ENCODE data around the gene TXK.

The TXK gene

GRCh38 chr4:48133669-48134068, 381 bp downstream of the TXK start:
- peak; percentile 4 for DNase-seq

DNA sequence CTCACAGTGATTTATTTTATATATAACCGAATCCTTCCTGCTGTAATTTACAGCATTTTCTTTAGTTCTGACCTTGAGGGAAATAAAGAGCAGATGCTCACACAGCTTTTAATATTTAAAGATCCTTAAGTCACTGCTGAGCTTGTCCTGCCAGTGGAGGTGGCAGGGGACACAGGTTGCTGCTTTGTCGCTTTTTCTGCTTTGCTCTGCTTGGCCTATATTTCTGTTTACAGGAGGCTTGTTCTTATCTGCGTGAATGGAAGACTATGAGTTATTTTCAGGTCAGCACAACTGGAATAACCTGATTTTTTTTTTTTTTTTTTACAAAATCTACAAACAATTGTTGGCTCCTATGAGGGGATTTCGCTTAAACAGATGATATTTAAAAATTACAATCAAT, 2.3 kb downstream of the TXK start:
- no peak for DNase-seq

GRCh38 chr4:48130100-48130499, 4.0 kb downstream of the TXK start:
- no peak for DNase-seq

DNA sequence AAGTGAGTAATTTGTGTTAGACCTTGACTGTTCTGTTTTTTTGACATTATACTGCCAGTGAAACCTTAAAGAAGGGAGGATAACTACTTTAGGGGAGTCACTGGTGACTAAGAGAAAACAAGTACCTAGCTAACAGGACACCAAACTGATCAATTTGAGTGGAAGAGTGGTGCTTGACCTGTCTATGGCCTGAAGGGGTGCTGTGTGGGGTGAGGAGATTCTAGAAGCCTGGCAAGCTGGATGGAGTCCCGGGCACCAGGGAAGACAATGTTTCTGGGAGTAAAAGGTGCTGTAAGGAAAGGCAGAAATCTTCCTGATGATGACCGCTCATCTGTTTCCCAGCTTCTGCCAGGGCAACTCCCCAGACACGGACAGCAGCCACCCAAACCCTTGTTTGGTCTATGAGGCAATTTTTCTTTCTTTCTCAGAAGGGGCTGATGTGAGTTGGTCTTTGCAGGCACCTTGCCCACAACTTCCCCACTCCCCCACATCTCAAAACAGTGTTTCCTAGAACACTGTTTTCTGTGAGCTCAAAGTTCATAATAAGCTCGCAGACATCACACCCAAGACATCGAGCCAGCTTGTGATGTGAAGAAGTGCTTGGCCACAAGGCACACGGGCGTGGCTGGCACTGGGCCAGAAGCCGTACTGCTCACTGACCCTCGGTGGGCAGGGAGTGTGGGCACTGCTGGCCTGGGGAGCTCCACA, 4.6 kb downstream of the TXK start:
- no peak for DNase-seq

- peak; percentile 85 for DNase-seq
Observed at GRCh38 chr4:48127682-48128404, 6.2 kb downstream of the TXK start.

DNA sequence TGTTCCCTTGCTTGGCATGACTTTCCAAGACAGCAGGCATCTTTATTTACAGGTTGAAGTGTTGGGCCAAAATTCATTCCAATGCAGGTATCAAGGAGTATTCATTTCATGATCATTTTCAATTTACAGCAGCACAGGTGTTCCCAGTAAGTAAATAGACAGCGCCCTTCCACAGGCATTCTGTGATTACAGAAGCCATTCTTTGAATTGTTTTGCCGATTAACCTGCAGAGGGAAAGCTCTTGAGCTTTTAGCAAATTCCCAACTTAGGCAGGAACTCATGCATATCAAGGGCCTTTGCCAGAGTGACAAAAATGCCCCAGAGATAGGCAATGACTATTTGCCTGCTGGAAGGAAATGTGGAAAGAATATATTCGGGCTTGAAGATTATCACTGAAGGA, 6.8 kb downstream of the TXK start:
- no peak for DNase-seq

DNA sequence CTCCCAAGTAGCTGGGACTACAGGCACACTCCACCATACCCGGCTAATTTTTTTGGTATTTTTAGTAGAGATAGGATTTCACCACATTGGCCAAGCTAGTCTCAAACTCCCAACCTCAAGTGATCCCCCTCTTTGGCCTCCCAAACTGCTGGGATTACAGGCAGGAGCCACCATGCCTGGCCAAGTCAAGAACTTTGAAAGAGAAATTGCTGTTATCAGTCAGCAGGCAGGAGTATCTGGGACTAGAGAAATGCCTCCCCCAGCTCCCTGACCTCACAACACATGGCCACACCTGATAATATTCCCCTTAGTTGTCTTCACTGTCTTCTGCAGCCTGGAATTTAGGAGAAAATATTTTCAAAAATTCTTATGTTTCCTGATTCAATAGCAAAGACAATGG, 7.4 kb downstream of the TXK start:
- no peak for DNase-seq

DNA sequence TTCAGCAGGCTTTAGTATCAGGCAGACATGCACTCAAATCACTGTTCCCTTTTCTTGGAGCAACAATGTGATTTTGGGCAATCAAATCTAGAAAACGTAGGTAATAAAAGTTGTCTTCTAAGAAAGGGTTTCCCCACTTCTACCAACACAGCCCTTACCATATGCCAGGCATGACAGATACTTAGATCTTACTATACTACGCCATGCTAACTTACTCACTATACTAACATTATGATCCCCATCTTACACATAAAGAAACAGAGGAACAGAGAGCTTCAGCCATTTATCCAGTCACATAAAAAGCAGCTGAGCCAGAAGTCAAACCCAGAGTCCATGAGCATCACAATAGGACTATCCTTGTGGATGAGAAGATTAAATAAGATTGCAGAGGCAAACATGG, 9.2 kb downstream of the TXK start:
- no peak for DNase-seq

DNA sequence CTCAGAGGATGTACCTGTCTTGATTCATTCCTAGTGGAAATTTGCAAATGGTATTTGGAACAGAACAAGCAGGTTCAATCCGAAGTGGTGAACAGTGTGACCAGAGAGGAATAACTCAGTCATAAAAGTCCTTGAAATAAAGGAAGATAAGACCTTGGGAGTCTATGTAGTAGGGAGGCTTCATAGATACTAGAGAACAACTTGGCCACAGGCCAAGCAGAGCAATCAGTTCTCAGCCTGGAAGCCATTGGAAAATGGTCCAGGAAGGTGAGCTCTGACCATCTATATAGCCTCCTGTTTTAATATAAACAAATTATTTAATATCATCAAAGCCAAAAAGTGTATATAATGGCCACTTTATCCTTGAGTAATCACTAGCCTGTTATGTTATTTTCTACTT, 11.3 kb downstream of the TXK start:
- DNase-seq, result no peak

GRCh38 chr4:48121180-48121579, 12.9 kb downstream of the TXK start:
- DNase-seq, result no peak

GRCh38 chr4:48120132-48120531, 13.9 kb downstream of the TXK start:
- no peak for DNase-seq

GRCh38 chr4:48119646-48120045, 14.4 kb downstream of the TXK start:
- no peak for DNase-seq

GRCh38 chr4:48118081-48118480, 16.0 kb downstream of the TXK start:
- DNase-seq, result no peak

- DNase-seq, result no peak
Observed at GRCh38 chr4:48116582-48116981, 17.5 kb downstream of the TXK start.

DNA sequence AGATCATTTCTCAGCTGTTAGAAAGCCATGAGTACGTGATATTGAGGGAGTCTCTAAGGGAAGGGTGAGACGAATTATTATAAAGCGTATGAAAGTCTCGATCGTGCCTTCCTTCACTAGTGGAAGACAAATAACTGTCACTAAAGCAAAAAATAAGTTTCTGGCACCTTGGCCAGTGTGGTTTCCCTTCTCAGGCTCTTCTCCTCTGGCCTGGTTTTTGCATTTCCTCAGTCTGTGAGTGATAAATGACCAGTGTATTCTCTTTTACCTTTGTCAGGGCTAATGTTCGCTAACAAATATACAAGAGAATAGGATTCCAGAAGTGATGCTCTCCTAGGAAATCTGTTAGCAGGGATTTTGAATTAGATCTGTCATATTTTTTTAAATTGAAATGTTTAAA, 19.6 kb downstream of the TXK start:
- DNase-seq, result no peak

DNA sequence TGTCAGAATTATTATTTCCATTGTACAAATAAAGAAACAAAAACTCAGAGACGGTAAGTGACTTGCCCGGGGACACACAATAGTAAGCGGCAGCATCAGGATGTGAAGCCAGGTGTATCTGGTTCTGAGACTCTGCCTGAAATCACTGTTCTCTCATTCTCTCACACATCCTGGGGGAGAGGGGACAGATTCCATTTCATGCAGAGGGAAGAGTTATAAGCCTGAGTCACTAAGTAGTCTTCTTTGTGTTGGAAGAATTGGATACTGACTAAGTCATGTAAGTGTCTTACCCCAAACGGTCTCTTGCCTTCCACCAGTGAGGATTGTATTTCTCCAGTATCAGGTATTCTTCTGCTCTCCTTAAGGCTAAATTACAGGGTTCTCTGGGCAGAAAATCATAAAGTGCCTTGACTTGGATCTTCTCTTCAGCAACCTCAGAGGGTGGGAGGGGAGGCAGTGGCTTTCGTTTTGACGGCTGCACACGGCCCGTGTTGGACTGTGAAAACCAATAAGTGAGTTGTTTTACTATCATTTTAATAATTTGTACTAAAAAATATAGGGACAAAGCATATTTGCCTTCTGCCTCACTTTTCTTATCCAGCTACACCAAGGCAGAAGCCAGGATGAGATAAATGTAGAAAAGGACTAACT, 21.9 kb downstream of the TXK start:
- no peak for DNase-seq

- DNase-seq, result no peak
Observed at GRCh38 chr4:48110452-48110978, 23.5 kb downstream of the TXK start.

DNA sequence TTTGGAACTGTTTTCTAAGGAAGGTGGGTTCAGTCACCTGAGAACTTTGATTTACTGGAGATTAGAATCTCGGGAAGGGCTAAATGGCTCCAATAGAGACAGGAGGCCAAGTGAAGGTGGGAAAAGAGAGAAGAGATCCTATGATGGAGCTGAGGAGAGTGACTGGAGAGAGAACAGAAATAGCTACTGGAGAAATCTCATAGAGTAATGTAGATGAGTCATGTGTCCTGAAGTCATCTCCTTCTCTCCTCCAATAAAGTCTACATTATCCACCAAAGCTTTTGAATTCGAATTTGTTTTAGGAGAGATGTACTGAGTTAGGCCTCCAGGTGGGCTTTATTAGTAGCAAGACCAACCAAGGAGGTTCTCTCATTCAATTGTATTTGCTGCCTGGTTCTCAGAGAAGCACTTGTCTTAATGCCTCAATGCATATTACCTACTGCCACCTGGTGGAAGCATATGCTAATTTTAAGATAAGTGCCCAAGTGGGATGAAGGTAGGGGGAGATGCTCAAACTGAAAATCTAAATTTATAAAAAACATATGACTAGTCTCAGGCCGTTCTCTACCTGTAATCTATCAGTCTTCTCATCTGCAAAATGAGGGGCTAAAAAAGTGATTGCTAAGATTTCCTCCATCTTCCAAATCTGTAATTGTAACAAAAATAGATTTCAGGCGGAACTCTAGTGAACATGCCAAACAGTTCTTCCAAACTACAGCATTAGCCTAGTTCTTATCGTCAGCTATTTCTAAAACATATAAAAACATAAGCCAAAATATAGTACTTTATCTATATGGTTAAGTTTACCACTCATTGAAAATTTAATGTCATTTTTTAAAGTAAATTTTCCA, 24.4 kb downstream of the TXK start:
- peak; percentile 38 for DNase-seq

DNA sequence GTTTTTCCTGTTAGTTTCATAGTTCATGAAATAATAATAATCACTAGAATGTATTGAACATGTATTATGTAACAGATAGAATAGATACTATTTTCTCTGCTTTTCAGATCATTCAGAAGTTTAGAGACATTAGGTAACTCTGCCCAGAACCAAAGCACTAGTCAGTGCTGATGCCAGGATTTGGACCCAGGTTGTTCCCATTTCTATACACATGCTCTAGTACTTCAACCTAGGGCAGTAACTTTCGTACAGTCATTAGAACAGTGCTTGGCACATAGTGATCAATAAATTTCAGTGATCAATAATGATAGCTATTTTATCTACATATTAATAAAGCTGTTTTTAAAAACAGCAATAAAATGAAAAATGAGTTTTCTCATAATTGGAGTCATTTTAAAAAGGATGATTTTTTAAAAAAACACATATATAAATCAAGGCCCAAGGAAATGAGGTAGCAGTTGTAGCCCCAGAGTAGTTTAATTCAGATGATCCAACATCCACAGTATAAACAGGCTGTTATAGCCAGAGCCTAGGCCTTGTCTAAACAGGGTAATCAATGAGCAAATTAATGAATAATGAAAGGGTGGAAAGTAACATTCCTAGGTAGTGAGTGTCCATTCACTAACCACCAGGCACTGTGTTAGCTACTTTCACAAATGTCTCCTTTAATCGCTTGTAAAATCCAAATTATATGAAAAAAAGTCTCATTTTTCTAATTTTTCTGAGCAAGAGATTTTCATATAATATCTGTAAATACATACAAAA, 25.6 kb downstream of the TXK start:
- DNase-seq, result no peak

DNA sequence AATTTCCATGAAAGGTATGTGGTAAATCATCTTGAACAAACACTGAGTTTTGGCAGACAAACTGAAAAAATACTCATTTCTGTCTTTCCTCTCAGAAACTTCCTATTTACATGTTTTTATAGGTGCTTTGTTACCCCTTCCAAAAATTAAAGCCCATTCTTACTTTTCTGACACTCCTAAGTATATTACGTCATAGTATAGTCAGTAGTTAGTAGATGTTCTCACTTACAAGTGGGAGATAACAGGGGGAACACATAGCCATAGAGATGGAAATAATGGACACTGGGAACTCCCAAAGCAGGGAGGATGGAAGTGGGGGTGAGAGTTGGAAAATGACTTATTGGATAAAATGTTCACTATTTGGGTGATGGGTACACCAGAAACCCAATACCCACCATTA, 28.8 kb downstream of the TXK start:
- DNase-seq, result no peak

- DNase-seq, result no peak
Observed at GRCh38 chr4:48103483-48104139, 30.4 kb downstream of the TXK start.

DNA sequence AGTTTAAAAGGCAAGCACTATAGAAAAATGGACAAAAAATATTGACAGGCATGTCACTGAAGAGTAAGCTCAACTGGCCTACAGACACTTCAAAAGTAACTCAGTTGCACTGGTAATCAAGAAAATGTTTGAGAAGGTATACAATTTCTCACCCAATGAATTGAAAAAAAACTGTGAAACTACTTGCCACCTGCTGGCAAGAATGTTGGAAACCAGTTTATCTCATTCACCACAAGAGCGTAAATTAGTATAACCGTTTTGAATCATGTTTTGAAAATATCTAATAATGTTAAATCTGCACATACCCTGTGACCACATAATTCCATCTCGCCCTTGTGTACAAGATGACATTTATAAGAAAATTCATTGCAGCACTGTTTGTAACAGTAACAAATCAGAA, 31.7 kb downstream of the TXK start:
- no peak for DNase-seq

Data from RPMI8226 (cell line).